ENCODE data around the gene WDR81. TPM values are rescaled to one million over a fixed set of nuclear protein-coding genes. Genes with fewer than 3 reads are reported as not detected.

Gene WDR81
- total RNA-seq, 1 donor = 26.8 TPM

- no peak for DNase-seq (ENCODE audit: low read depth)
- H3K4me3 ChIP-seq (ENCODE audit: low read depth, low read length) = no peak within 1 kb of the TSS
- no peak for TF ChIP-seq CTCF (IDR thresholded peaks at IDR 0.05; ENCODE audit: insufficient read depth, low read depth, low read length)
Observed at GRCh38 chr17:1742371-1743087, 18.0 kb downstream of the WDR81 start, which contains the start of gene SERPINF2. SERPINF2 (plus strand) TSS chr17:1742871; CDS start chr17:1744996, 2,125 bp downstream.

GRCh38 chr17:1743088-1743439 is 18.6 kb downstream of the WDR81 start:
- no peak for DNase-seq (ENCODE audit: low read depth)
- no peak for TF ChIP-seq CTCF (IDR thresholded peaks at IDR 0.05; ENCODE audit: insufficient read depth, low read depth, low read length)
- no peak overlapping the region for H3K4me3 ChIP-seq (ENCODE audit: low read depth, low read length)

GRCh38 chr17:1744551-1745512 is 20.3 kb downstream of the WDR81 start:
- no peak for TF ChIP-seq CTCF (IDR thresholded peaks at IDR 0.05; ENCODE audit: insufficient read depth, low read depth, low read length)
- no peak overlapping the region for H3K4me3 ChIP-seq (ENCODE audit: low read depth, low read length)
- DNase-seq (ENCODE audit: low read depth) = no peak

GRCh38 chr17:1745513-1746020 is 21.1 kb downstream of the WDR81 start:
- no peak overlapping the region for H3K4me3 ChIP-seq (ENCODE audit: low read depth, low read length)
- no peak for DNase-seq (ENCODE audit: low read depth)
- no peak for TF ChIP-seq CTCF (IDR thresholded peaks at IDR 0.05; ENCODE audit: insufficient read depth, low read depth, low read length)

GRCh38 chr17:1746975-1747543 is 22.6 kb downstream of the WDR81 start:
- H3K4me3 ChIP-seq (ENCODE audit: low read depth, low read length) = no peak overlapping the region
- peak; percentile 68 for DNase-seq (ENCODE audit: low read depth)
- no peak for TF ChIP-seq CTCF (IDR thresholded peaks at IDR 0.05; ENCODE audit: insufficient read depth, low read depth, low read length)

GRCh38 chr17:1750628-1751027 is 26.1 kb downstream of the WDR81 start:
- TF ChIP-seq CTCF (IDR thresholded peaks at IDR 0.05; ENCODE audit: insufficient read depth, low read depth, low read length) = no peak
- no peak for DNase-seq (ENCODE audit: low read depth)
- no peak overlapping the region for H3K4me3 ChIP-seq (ENCODE audit: low read depth, low read length)
